GM18517 (cell line): Measurements from ENCODE around the gene TNRC6B.
A peak's percentile ranks its signal among the peaks of the same experiment; 100 is the strongest.
"Not testable (repeated sequence)": the region's sequence is repeated elsewhere in the genome, so short reads cannot be mapped to it uniquely, and the experiment has no call there.

Source experiments
- ATAC-seq: cut with Tn5 transposase; IDR thresholded peaks from one replicate; pipeline ENCODE4 v1.9.1; 2021; ENCODE audit warnings: mild to moderate bottlenecking, moderate library complexity; ENCODE audit not compliant: unreplicated experiment

The TNRC6B gene

DNA sequence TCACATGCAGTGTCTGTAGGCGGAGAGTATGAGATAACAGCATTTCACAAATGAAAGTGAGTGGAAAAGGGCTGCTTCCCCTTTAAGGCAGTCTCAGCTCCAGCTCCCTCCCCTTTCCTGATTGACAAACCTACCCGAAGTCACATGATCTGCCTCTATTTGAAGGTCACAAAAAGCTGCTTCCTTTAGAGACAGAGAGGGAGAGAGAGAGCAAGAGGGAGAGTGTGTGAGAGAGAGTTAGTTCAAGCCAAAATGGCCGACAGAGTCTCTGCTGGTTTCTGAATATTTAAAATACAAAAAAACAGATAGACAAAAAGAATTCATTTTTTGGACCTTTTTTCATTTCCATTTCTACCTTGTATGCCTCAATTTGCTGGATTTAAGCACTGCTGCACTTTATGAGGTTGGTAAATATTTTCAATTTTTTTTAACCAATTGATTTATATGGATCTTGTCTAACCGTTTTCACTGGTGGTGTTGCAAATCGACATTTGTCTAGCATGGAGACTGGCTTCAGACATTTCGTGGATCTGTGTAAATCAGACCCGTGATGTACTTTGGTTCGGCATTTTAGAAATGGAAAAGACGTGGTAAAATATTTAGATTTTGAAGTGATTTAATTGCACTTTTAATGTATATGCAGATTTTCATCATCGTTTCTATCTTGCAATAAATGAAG lies at the start of gene TNRC6B:
TNRC6B (plus strand) TSS at position 188 of the 679 bp plus-strand sequence; CDS start at position 399, 211 bp downstream.
- peak; percentile 91 for ATAC-seq

DNA sequence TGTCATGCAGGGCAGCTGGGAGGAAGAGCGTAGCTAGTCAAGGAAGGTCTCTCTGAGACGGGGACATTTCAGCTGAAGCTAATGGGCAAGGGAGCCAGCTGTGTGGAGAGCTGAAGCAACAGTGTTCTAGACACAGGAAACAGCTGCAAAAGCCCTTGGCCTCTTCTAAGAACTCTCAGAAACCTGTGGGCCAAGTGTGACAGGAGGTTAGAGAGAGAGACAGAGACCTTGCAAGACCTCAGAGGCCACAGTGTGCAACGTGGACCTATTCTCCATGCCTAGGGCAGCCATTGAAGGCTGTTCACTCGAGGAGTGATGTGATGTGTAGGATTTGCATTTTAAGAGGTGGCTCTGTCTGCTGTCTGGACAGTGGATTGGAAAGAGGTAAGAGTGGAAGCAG lies 48.7 kb upstream of the TNRC6B start:
- ATAC-seq: no peak

- ATAC-seq: no peak
Observed at GRCh38 chr22:40137132-40137531, 40.6 kb upstream of the TNRC6B start.

DNA sequence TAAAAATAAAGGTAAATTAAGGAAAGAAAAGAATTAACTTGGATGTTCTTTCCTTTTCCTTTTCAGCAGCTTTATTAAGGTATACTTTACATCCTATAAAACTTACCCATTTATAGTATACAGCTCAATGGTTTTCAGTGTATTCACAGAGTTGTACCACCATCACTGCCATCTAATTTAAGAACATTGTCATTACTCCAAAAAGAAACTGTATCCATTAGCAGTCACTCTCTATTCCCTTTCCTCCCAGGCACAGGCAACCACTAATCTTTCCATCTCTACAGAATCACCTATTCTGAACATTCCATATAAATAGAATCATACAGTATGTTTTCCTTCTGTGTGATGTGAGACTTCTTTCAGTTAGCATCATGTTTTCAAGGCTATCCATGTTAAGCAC lies 38.9 kb upstream of the TNRC6B start:
- ATAC-seq: no peak

DNA sequence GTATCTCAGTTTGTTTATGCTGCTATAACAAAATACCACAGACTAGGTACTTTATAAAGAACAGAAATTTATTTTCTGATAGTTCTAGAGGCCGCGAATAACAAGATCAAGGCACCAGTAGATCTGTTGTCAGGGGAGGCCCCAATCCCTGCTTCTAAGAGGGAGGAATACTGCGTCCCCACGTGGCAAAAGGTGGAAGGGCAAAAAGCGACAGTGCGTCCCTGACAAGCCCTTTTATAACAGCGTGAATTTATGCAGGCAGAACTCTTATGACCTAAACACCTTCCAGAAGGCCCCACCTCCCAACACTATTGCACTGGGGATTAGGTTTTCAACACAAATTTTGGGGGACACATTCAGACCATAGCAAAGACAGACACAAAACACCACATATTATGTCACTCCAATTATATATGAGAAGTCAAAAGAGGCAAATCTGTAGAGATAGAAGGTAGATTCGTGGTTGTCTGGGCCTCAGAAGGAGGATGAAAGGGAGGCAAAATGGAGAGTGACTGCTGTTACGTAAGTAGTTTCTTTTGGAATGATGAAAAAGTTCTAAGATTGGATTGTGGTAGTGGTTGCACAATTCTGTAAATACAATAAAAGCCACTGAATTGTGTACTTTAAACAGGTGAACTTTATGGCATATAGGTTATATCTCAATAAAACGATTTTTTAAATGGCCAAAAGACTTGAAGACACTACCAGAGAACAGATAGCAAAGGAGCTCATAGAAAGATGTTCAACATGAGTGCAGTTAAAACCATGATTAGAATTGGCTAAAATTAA lies 30.1 kb upstream of the TNRC6B start:
- ATAC-seq: no peak

DNA sequence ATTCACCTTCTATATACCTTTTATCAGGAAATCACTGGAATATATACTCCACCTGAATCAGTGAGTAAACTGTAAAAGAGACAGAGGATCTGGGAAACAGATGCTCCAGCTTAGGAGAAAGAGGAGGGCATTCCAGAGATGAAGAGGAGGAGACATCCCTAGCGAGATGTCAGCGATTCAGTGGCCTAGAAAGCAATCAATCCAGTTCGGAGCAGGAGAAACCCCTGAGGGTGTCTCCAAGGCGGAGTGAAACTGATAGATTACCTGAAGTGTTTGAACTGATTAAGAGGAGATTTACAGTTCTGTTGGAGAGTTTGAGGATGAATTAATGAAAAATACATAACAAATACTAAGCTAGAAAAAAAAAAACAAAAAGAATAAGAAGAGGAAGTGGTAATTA lies 24.5 kb upstream of the TNRC6B start:
- no peak for ATAC-seq

- no peak for ATAC-seq
Observed at GRCh38 chr22:40153705-40154104, 24.0 kb upstream of the TNRC6B start.

DNA sequence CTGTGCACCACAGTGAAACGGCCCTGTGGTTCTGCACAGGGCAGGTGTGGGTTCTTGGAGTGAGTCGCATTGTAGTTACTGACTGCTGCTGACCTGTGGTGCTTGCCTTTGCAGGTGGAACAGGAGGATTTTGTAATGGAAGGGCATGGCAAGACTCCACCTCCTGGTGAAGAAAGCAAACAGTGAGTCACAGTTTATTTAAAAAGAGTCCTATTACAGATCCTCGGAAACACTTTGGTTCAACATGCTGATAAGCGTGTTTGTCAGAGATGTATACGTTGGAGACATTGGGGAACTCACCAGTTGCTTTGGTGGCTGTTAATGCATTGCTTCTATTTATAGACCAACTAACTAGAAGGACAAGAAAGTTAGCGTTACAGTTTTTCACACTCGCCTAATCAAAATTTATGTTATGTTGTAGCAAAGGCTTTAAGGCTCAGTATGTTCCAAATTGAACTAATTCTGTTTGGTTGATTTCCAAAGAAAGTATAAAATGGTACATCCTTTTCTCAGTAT lies 21.7 kb upstream of the TNRC6B start:
- no peak for ATAC-seq

DNA sequence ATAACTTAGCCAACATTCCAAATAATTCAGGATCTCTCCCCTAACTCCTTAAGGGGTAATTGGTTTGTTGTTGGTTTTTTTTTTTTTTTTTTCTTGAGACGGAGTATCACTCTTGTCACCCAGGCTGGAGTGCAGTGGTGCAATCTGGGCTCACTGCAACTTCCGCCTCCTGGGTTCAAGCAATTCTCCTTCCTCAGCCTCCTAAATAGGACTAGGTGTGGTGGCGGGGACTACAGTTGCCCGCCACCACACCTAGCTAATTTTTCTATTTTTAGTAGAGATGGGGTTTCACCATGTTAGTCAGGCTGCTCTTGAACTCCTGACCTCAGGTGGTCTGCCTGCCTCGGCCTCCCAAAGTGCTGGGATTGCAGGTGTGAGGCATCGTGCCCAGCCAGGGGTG lies 21.0 kb upstream of the TNRC6B start:
- ATAC-seq: not testable (repeated sequence)

DNA sequence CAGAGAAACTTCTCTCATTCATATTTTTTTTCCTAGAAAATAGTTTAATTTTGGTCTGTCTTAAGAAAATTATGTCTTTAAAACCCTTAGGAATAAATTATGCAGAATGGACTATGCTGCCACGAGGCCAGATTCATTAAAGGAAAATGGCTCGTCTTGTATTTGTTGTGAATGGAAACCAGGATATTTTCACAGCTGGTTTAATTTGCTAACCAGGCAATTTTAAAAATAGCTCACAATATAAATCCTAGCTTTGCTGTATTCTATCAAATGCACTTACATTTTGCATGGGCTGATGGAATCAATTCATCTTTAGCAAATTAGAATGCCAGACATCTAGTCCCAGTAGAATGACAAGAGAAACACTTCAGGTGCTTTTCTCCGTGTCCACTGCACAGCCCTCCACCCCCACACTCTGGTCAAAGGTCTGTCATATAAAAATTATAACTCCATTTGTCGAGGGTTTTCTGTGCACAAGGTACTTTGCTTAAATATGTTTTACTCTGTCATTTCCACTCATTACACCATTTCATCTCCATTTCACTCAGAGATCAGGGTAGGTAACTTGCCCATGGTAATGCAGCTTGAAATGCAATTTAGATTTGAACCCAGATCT lies 20.3 kb upstream of the TNRC6B start:
- no peak for ATAC-seq

DNA sequence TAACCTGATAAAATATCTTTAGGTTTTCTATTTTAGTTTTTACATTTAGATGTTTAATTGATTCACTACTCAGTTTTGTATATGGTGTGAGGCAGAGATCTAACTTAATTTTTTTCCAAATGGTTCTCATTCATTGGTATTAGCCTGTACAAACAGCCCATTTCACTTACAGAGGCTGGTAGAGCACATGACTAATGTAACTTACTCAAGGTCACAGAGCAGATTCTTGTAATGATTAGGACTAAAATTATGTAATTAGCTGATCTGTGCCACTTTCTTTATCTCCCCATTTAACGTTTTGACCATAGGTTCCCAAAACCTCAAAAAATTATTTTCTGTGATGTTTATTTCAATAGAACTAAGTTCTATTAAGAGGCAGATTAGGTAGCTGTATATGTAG lies 16.5 kb upstream of the TNRC6B start:
- ATAC-seq: no peak

DNA sequence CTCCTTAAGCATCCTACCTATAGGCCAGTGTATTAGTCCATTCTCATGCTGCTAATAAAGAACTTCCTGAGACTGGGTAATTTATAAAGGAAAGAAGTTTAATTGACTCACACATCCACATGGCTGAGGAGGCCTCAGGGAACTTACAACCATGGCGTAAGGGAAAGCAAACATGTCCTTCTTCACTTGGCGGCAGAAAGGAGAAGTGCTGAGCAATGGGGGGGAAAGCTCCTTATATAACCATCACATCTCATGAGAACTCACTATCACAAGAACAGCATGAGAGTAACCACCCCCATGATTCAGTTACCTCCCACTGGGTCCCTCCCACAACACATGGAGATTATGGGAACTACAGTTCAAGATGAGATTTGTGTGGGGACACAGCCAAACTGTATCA lies 12.2 kb upstream of the TNRC6B start:
- not testable (repeated sequence) for ATAC-seq

GRCh38 chr22:40175611-40176244 lies 2.0 kb upstream of the TNRC6B start:
- no peak for ATAC-seq

DNA sequence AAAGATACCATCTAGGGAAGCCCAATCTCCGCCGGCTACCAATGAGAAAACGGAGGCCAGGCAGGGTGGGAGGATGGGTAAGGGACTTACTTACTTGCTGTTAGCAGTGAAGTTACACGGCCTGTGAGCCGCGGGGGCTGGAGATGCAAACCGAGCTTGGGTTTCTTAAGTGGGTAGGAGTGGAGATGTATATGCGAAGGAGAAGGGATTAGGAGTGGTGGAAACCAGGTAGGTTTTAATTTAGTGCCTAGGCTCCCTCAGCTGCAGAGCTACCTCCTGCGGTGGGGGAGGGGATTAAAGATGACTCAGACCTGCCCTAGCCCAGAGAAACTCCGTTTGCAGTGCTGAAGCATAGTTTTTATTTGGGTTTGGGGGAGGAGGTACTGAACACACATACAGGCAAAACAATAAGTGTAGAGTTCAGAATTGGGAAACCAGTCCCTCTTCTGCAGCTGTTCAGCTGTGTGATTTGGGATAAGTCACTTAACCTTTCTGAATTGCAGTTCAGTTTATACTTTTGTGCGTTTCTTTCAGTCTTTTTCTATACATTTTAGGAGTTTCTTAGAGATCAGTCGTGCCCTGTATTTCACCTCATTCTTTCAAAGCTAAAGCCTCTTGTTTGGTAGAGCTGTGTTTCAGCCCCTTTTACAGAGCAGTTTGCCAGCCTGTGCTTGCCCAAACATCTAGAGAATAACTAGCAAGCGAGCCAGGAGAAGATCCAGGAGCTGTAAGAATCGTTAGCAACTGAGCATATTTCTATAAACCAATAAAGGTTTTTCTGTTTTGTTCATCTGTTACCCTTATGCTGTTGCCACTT lies 596 bp upstream of the TNRC6B start:
- ATAC-seq: peak; percentile 28

GRCh38 chr22:40178417-40179409 lies 988 bp downstream of the TNRC6B start:
- no peak for ATAC-seq

GRCh38 chr22:40179526-40179925 lies 1.8 kb downstream of the TNRC6B start:
- ATAC-seq: no peak

DNA sequence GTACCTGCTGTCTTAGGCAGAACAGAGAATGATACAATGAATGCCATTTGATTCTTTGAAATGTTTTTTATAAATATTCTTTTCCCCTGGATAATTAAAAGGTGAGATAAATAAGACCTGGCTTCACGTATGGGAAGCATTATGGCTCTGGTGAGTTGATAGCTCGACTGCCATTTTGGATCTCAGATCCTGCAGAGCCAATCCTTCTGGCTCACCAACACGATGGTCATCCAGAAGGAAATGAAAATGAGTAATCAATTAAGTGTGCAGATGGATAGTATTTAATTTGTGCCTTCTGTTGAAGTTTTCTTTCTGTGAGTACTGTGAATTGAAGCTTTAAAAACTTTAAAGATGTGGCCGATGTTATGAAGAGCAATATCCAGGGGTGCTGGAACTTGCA lies 2.7 kb downstream of the TNRC6B start:
- ATAC-seq: no peak

DNA sequence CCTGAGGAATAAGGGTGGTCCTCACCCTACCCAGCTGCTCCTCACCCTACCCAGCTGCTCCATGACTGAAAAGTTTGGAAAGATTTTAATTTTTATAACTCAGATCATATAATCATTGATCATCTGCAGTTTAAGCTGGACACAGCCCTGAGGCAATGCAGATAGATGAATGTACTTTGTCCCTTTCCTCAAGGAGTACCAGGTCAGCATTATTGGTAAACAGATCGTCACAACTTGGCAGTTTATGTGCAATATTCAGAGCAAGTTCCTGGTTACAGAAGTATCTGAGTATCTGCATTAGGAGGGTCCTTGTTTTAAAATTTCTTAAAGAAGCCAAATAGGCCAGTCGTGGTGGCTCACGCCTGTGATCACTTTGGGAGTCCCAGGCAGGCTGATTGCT lies 3.6 kb downstream of the TNRC6B start:
- no peak for ATAC-seq

- ATAC-seq: no peak
Observed at GRCh38 chr22:40182231-40182835, 4.6 kb downstream of the TNRC6B start.
